Measurements from ENCODE around the gene MRPS25.

- TF ChIP-seq CTCF (IDR thresholded peaks at IDR 0.05 in 2 of 3, conservative IDR thresholded peaks at IDR 0.05 in 1 of 3; ENCODE audit: borderline replicate concordance in 1 of 3, insufficient read depth in 1 of 3, low read depth in 2 of 3, low read length in 2 of 3) (no peak), EZH2 (IDR thresholded peaks at IDR 0.05) (no peak), SP1 (IDR thresholded peaks at IDR 0.05; ENCODE audit: low read depth) (no peak), POLR2AphosphoS5 (IDR thresholded peaks at IDR 0.05; ENCODE audit: low read depth, low read length) (no peak), POLR2A (IDR thresholded peaks at IDR 0.05; ENCODE audit: borderline replicate concordance, extremely low read depth, insufficient read depth, insufficient read length) (no peak)
- TF ChIP-seq, protein P1, sequence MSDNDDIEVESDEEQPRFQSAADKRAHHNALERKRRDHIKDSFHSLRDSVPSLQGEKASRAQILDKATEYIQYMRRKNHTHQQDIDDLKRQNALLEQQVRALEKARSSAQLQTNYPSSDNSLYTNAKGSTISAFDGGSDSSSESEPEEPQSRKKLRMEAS (IDR thresholded peaks at IDR 0.05) = no peak
Measured at GRCh38 chr3:15107075-15107947, 42.2 kb upstream of the MRPS25 start.
